Loucy (cell line): ENCODE results near the gene LECT2.

Experiments
- CTCF ChIP-seq: fragments of 200-600 bp; sonication (generic); conservative IDR thresholded peaks from 2 replicates; pipeline ENCODE4 v1.5.1; 2014; ENCODE audit warnings: mild to moderate bottlenecking, antibody characterized with exemption, low read length
- EZH2phosphoT487 ChIP-seq: fragments of 200-600 bp; IDR thresholded peaks from 2 replicates; pipeline ENCODE4 v1.6.1; 2018; ENCODE audit warnings: antibody characterized with exemption, mild to moderate bottlenecking, moderate library complexity, borderline replicate concordance

GRCh38 chr5:135966165-135966564 lies 11.4 kb upstream of the LECT2 start:
- TF ChIP-seq CTCF = no peak
- TF ChIP-seq EZH2phosphoT487 = no peak
